ENCODE data around the gene KCNH3.

The KCNH3 gene

GRCh38 chr12:49603721-49604120 lies 64.9 kb downstream of the KCNH3 start:
- Histone ChIP-seq H3K36me3 (ENCODE audit: control insufficient read depth in 2 of 2, insufficient read depth in 1 of 2, low read length in 2 of 2) (peaks cover 0 to 8% of the 10 kb centered on the region in 2 experiments; a peak in 1 of 3 replicates), H3K4me1 (ENCODE audit: control insufficient read depth, insufficient read depth, low read length) (peaks cover 2% of the 10 kb centered on the region; the same call in 1 of the 2 replicates), H3K4me3 (ENCODE audit: low read depth, low read length) (no peak overlapping the region), H3K27ac (ENCODE audit: extremely low read depth, low read depth, low read length) (no peak overlapping the region), H3K9me3 (ENCODE audit: control insufficient read depth, insufficient read depth, low read depth, low read length) (no peaks in the 10 kb centered on the region)
- TF ChIP-seq GLIS1 (tag by site-specific recombination; IDR thresholded peaks at IDR 0.05) (peak; percentile 68), ZNF692 (tag by site-specific recombination; IDR thresholded peaks at IDR 0.05) (no peak), ZSCAN16 (tag by site-specific recombination; IDR thresholded peaks at IDR 0.05) (no peak), ZNF157 (tag by site-specific recombination; IDR thresholded peaks at IDR 0.05) (no peak), SCRT2 (tag by site-specific recombination; IDR thresholded peaks at IDR 0.05) (peak; percentile 58), ZNF660 (tag by site-specific recombination; IDR thresholded peaks at IDR 0.05) (no peak), ZIC2 (tag by site-specific recombination; IDR thresholded peaks at IDR 0.05) (peak; percentile 68), ZNF776 (tag by site-specific recombination; IDR thresholded peaks at IDR 0.05; ENCODE audit: borderline replicate concordance) (no peak), ZNF311 (tag by site-specific recombination; IDR thresholded peaks at IDR 0.05; ENCODE audit: borderline replicate concordance) (no peak), ZNF600 (tag by site-specific recombination; IDR thresholded peaks at IDR 0.05) (no peak), ZFP41 (tag by site-specific recombination; IDR thresholded peaks at IDR 0.05; ENCODE audit: borderline replicate concordance) (no peak), ZNF416 (tag by site-specific recombination; IDR thresholded peaks at IDR 0.05) (no peak), ZNF501 (tag by site-specific recombination; IDR thresholded peaks at IDR 0.05) (no peak)
- ChIA-PET POLR2A (no interaction called here), CTCF (interaction anchor here (2.2 kb wide), 1 partner anchor 23 kb away, joined by 10 read pairs; no protein-coding TSS in a partner anchor)

GRCh38 chr12:49604856-49605255 lies 66.0 kb downstream of the KCNH3 start:
- Histone ChIP-seq H3K4me3 (ENCODE audit: low read depth, low read length) (no peak overlapping the region), H3K36me3 (ENCODE audit: control insufficient read depth in 2 of 2, insufficient read depth in 1 of 2, low read length in 2 of 2) (peaks cover 0 to 8% of the 10 kb centered on the region in 2 experiments; a peak in 1 of 3 replicates), H3K9me3 (ENCODE audit: control insufficient read depth, insufficient read depth, low read depth, low read length) (no peaks in the 10 kb centered on the region), H3K4me1 (ENCODE audit: control insufficient read depth, insufficient read depth, low read length) (peaks cover 2% of the 10 kb centered on the region; the same call in 1 of the 2 replicates), H3K27ac (ENCODE audit: extremely low read depth, low read depth, low read length) (no peak overlapping the region)
- TF ChIP-seq GFI1B (tag by site-specific recombination; IDR thresholded peaks at IDR 0.05) (no peak), ZNF48 (tag by site-specific recombination; IDR thresholded peaks at IDR 0.05) (no peak), MZF1 (tag by site-specific recombination; IDR thresholded peaks at IDR 0.05; ENCODE audit: borderline replicate concordance) (no peak), REPIN1 (tag by site-specific recombination; IDR thresholded peaks at IDR 0.05; ENCODE audit: low read depth) (no peak), ZBTB8A (tag by site-specific recombination; IDR thresholded peaks at IDR 0.05) (no peak), ZNF169 (tag by site-specific recombination; IDR thresholded peaks at IDR 0.05) (no peak), ZNF514 (tag by site-specific recombination; IDR thresholded peaks at IDR 0.05) (no peak), INSM2 (tag by site-specific recombination; IDR thresholded peaks at IDR 0.05) (no peak), ZNF214 (tag by site-specific recombination; IDR thresholded peaks at IDR 0.05; ENCODE audit: borderline replicate concordance) (no peak), ZNF354C (tag by site-specific recombination; IDR thresholded peaks at IDR 0.05; ENCODE audit: borderline replicate concordance, low read depth) (no peak)
- TF ChIP-seq, protein P1, sequence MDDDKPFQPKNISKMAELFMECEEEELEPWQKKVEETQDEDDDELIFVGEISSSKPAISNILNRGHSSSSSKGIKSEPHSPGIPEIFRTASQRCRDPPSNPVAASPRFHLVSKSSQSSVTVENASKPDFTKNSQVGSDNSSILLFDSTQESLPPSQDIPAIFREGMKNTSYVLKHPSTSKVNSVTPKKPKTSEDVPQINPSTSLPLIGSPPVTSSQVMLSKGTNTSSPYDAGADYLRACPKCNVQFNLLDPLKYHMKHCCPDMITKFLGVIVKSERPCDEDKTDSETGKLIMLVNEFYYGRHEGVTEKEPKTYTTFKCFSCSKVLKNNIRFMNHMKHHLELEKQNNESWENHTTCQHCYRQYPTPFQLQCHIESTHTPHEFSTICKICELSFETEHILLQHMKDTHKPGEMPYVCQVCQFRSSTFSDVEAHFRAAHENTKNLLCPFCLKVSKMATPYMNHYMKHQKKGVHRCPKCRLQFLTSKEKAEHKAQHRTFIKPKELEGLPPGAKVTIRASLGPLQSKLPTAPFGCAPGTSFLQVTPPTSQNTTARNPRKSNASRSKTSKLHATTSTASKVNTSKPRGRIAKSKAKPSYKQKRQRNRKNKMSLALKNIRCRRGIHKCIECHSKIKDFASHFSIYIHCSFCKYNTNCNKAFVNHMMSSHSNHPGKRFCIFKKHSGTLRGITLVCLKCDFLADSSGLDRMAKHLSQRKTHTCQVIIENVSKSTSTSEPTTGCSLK (tag by site-specific recombination; IDR thresholded peaks at IDR 0.05), result no peak
- POLR2A ChIA-PET, result interaction anchor here (0.5 to 0.9 kb wide), 4 partner anchors 10 to 324 kb away, joined by 3 to 8 read pairs (median 4); no protein-coding TSS in a partner anchor
- CTCF ChIA-PET, result interaction anchor here (0.7 to 2.2 kb wide), 4 partner anchors 24 to 316 kb away, joined by 3 to 10 read pairs (median 4); no protein-coding TSS in a partner anchor

Measured in HEK293 (cell line).